Colon (tissue), 2 donors: ENCODE results near the gene PARD3B.

Source experiments
- FAIRE-seq: peaks from 2 replicates; lab custom pipeline; 2012; peaks lifted over from hg19 to GRCh38; lab: Jason Lieb, UNC
- donor health status: control.
- donor health status: control.

The PARD3B gene

GRCh38 chr2:205407984-205408383 is 862.7 kb downstream of the PARD3B start:
- FAIRE-seq, result no peak

- FAIRE-seq, result no peak
Measured at GRCh38 chr2:205408696-205409095, 863.4 kb downstream of the PARD3B start.

- FAIRE-seq, result no peak
Measured at GRCh38 chr2:205409411-205409810, 864.1 kb downstream of the PARD3B start.

GRCh38 chr2:205411558-205411957 is 866.3 kb downstream of the PARD3B start:
- no peak for FAIRE-seq

- FAIRE-seq, result no peak
Measured at GRCh38 chr2:205424326-205424725, 879.1 kb downstream of the PARD3B start.

GRCh38 chr2:205425102-205425501 is 879.8 kb downstream of the PARD3B start:
- FAIRE-seq, result no peak

GRCh38 chr2:205427112-205427511 is 881.8 kb downstream of the PARD3B start:
- FAIRE-seq, result no peak

GRCh38 chr2:205428811-205429210 is 883.5 kb downstream of the PARD3B start:
- FAIRE-seq, result no peak

GRCh38 chr2:205435970-205436369 is 890.7 kb downstream of the PARD3B start:
- no peak for FAIRE-seq

GRCh38 chr2:205438241-205438640 is 893.0 kb downstream of the PARD3B start:
- FAIRE-seq, result no peak

- FAIRE-seq, result no peak
Measured at GRCh38 chr2:205439621-205440020, 894.3 kb downstream of the PARD3B start.

- no peak for FAIRE-seq
Measured at GRCh38 chr2:205441524-205441923, 896.2 kb downstream of the PARD3B start.

GRCh38 chr2:205448189-205448588 is 902.9 kb downstream of the PARD3B start:
- no peak for FAIRE-seq

- FAIRE-seq, result no peak
Measured at GRCh38 chr2:205451901-205452512, 906.7 kb downstream of the PARD3B start.

- FAIRE-seq, result no peak
Measured at GRCh38 chr2:205453202-205453601, 907.9 kb downstream of the PARD3B start.

GRCh38 chr2:205456682-205457081 is 911.4 kb downstream of the PARD3B start:
- peak; percentile 93 for FAIRE-seq

- FAIRE-seq, result no peak
Measured at GRCh38 chr2:205460217-205460616, 914.9 kb downstream of the PARD3B start.

- FAIRE-seq, result no peak
Measured at GRCh38 chr2:205461169-205461568, 915.9 kb downstream of the PARD3B start.

- FAIRE-seq, result no peak
Measured at GRCh38 chr2:205461678-205462665, 916.7 kb downstream of the PARD3B start.

- no peak for FAIRE-seq
Measured at GRCh38 chr2:205462681-205463345, 917.5 kb downstream of the PARD3B start.

- no peak for FAIRE-seq
Measured at GRCh38 chr2:205463466-205464025, 918.3 kb downstream of the PARD3B start.

GRCh38 chr2:205464681-205465080 is 919.4 kb downstream of the PARD3B start:
- no peak for FAIRE-seq

- no peak for FAIRE-seq
Measured at GRCh38 chr2:205465791-205466190, 920.5 kb downstream of the PARD3B start.
